K562 (cell line): ENCODE results near the gene NFATC3. TPM values are rescaled to one million over a fixed set of nuclear protein-coding genes. Genes with fewer than 3 reads are reported as not detected.
A peak's percentile ranks its signal among the peaks of the same experiment; 100 is the strongest.

Experiments used
- AFF4 ChIP-seq: sonication (generic); formaldehyde crosslinking; IDR thresholded peaks from 2 replicates; pipeline ENCODE4 v1.8.0; 2023; ENCODE audit warnings: mild to moderate bottlenecking, missing genetic modification reagents
- FOXK1 ChIP-seq: sonication (generic); formaldehyde crosslinking; IDR thresholded peaks from 2 replicates; pipeline ENCODE4 v1.8.0; 2022; ENCODE audit warnings: missing genetic modification reagents, mild to moderate bottlenecking, borderline replicate concordance
- MGA ChIP-seq: fragments of 450-650 bp; IDR thresholded peaks from 2 replicates; pipeline ENCODE4 v1.6.1; 2016; ENCODE audit warnings: mild to moderate bottlenecking, moderate library complexity
- TCF7 ChIP-seq: sonication (generic); IDR thresholded peaks from 2 replicates; pipeline ENCODE4 v1.6.1; 2016; ENCODE audit warnings: antibody characterized with exemption, borderline replicate concordance
- TGIF2 ChIP-seq: sonication (generic); formaldehyde crosslinking; IDR thresholded peaks from 2 replicates; pipeline ENCODE4 v1.8.1; 2022; ENCODE audit warnings: mild to moderate bottlenecking, missing genetic modification reagents, moderate library complexity
- ZFX ChIP-seq: sonication (generic); formaldehyde crosslinking; IDR thresholded peaks from 2 replicates; pipeline ENCODE4 v1.8.0; 2022; ENCODE audit warnings: mild to moderate bottlenecking, missing genetic modification reagents, moderate library complexity
- polyA plus RNA-seq, 8 experiments: library from polyadenylated mRNA; depleted of rRNA in 4 of 8; stranded (reverse) in 5 of 8; unstranded in 3 of 8; fragments of >200 nt; fragmentation: Nextera tagmentation in 2 of 8; fragmentation: Illumina TruSeq in 1 of 8; extraction: Ambion mirVana in 2 of 8; extraction: Trizol in 1 of 8; gene quantifications; 2 replicates each; pipeline versions ENCODE4 v1.2.1 to v1.2.3, GENCODE V29; 2011 to 2014; ENCODE audit warnings: inconsistent platforms in 1 of 8, missing spikeins in 1 of 8
- total RNA-seq, 7 experiments: library from RNA; depleted of rRNA in 6 of 7; stranded (reverse); fragments of >200 nt in 6 of 7; fragmentation: Illumina TruSeq in 2 of 7; extraction: Trizol in 2 of 7; gene quantifications; 2 replicates each; pipeline versions ENCODE4 v1.2.1 to v1.2.3, GENCODE V29; 2011 to 2021; ENCODE audit warnings: low replicate concordance in 1 of 7

NFATC3 gene
- total and polyA plus RNA-seq, 9 of the 15 experiments (the other 6 are each of a cell fraction or from before 2014, with no cell fraction given): 15.7 to 98.4 (median 59.4) TPM

DNA sequence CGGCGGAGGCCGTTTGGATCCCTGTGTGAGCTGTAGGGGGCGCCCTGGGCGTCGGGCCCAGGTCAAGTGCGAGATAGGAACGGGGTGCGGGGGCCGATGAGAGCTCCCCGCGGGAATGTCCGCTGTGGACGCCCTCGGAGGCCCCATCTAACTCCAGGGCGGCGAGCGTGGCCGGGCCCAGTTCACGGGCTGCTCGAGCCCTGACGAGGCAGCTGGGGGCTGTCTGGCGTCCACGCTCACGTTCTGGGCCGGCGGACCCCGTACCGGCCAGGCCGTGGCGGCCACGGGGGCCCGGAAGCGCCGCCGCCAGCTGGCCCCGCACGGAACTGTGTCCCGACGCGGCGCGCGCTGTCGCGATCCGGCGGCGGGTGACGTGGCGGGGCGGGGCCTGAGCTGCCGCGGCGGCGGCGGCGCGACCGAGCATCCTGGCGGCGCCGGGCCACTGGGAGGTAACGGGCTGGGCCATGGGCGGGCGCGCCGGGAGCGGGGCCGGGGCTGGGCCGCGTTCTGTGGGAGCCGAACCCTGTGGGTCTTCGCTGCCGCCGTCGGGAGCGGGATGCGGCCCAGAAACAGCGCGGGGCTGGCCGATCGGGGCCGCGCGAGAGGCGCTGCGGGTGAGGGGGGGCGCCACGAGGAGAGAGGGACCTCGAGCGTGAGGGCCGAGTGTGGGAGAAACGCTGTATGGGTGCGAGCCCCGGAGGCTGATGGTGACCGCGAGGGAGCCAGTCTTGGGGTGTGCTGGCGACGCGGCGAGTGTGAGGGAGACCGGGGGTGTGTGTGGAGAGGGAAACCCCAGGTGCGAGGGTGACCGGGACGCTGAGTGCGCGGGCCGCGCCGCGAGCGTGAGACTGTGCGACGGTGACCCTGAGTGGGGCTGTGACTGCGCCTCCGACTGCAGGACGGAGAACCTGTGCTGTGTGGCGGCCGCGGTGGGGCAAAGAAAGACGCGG, 179.2 kb downstream of the NFATC3 start, which contains the start of gene SLC7A6 (continued):
- peak; percentile 82 for TF ChIP-seq MGA
- TF ChIP-seq TGIF2: 0 out of 2 replicates have a peak, but pooled peaks have one; percentile 17
- TF ChIP-seq AFF4 (CRISPR knock-in tag): peak; percentile 89
- peak; percentile 95 for TF ChIP-seq ZFX (CRISPR knock-in tag)
- peak; percentile 86; the same call in 1 of the 2 replicates for TF ChIP-seq FOXK1 (CRISPR knock-in tag)
- TF ChIP-seq TCF7: no peak
